GM21447 (cell line): ENCODE data around the gene LHPP.
"Not testable (repeated sequence)": the region's sequence is repeated elsewhere in the genome, so short reads cannot be mapped to it uniquely, and the experiment has no call there.

Experiments
- ATAC-seq: cut with Tn5 transposase; IDR thresholded peaks from one replicate; pipeline ENCODE4 v1.9.1; 2021; ENCODE audit not compliant: unreplicated experiment

Gene LHPP

DNA sequence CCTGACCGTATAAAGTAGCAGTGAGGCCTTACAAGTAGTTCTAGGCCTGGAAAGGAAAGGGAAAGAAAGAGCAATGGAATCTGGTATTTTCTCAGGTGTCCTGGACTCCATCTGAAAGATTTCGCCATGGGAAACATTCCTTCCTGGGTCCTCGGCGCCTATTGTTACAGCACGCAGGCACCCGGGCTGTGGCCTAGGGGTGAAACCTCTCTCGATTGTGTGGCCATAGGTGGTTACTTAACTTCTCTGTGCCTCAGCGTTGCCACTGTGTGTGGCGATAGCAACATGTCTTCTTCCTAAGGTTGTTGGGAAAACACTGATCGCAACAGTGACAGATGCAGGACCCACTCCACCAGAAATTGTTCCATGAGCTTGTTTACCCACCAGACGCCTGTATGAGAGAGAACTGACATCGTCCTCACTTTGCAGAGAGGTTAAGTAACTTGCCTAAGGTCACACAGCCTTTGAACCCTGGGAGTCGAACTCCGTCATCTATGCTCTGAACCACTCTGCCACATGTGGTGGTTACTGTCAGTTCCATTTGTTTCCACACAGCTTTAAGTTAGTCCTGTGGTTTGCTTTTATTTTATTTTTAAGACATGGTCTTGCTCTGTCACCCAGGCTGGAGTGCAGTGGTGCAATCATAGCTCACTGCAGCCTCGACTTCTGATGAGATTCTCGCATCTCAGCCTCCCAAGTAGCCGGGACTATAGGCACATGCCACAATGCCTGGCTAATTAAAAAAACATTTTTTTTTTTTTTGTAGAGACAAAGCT, 73.4 kb downstream of the LHPP start:
- ATAC-seq: no peak

DNA sequence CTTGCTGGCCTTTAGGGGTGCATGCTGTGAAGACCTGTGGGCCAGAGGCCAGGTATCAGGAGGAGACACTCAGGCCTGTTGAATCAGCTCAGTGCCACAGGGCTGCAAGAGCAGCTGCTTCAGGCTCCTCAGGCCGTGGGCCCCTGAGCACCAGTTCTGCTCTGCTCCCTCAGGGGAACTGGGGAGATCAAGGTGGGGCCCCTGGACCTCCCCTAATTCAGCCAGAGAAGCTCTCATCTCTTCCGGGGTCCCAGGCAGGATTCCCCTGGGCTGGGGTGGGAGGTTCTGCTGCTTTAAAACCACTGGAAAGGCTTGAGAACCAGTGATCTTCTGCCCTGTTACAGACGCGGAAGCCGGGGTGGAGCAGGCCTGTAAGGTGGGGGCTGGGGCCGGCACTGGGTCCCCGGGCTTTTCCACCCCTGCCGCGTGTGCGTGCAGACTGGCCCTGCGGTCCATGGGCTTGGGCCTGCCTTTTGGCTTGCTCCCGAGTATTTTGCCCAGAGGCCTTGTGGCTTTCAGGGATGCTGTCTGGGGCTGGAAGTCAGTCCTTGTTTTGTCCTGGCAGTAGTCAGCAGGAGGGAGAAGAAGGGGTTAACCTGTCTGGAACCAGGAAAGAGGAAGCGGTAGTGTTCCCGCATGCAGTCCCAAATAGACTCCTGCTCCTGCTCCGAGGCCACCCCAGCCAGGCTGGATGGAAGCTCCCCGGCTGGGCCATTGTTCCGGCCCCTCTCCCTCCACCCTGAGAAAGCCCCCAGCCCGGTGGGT, 74.3 kb downstream of the LHPP start:
- ATAC-seq: no peak

DNA sequence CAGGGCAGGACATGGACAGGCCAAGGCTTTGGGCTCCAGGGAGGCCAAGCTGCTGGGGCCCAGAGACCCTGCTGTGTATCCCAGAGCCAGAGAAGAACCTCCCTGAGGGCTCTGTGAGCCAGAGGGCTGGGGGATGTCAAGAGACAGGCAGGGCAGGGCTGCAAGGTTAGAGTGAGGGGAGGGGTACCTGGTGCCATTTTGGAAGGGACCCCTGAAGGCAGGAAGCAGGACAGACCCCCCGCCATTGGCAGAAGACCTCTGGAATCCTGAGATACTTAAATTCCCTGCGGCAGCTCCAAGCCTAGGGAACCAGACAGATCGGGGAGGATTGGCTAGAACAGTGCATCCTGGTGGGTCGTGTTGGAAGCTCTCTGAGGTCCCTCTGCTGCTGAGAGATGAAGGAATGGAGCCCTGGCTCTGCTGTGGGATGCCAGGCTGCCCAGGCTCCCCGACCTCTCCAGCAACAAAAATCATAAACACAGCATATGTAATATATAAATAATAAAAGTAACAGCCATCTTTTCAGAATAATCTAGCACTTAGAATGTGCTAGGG, 75.0 kb downstream of the LHPP start:
- no peak for ATAC-seq

DNA sequence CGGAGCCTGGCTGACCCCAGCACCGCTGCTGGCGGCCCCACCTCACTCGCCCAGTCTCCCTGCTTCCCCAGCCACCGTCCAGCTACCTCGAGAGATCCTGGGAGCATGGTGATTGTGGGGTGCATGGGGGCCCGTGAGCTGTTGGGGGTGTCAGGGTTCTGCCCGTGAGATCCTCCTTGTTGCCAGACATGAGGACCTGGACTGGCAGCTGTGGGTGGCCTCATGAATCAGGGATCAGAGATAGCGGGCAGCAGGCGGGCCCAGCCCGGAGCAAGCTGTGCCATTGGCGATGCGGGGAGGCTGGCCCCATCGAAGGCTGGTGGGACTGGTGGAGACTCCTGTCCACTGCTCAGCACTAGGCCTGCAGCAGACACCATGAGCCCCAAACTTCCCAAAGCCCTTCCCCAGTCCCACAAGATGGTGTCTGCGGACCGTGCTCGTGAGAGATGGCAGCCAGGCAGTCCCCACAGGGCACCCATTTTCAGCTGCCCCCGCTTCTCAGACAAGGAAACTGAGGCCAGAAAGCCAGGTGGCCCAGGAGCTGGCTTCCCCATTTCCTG, 75.6 kb downstream of the LHPP start:
- no peak for ATAC-seq

DNA sequence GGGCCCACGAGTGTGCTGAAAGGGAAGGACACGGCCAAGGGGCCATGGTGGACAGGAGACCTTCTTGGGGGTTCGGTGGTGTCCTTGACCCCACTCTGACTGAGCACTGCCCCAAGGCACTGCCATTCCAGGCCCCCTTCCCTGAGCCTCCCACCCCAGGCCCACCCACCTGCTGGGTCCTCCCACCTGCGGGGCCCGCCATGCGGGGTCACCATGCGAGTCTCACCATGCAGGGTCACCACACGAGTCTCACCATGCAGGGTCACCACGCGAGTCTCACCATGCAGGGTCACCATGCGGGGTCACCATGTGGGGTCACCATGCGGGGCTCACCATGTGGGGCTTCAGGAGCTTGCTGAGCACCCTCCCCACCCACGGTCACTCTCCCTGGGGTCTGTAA, 76.3 kb downstream of the LHPP start:
- no peak for ATAC-seq

DNA sequence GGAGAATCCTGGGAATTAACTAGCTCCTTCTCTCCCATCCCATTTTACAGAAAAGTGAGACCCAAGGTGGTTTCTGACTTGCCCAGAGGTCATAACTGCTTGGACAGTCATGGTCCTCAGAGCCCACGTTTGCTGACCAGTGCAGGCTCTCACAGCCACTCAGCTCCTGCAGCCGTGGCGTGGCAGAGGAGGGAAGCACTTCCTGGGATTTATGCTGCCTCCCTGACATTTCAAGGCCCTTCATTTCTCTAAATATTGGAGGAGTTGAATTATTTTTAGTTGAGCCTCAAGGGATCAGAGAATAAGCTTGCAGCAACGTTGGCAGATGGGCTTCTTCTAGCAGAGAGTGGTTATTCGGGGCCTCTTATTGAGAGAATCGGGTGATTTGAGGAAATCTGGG, 77.1 kb downstream of the LHPP start:
- no peak for ATAC-seq

DNA sequence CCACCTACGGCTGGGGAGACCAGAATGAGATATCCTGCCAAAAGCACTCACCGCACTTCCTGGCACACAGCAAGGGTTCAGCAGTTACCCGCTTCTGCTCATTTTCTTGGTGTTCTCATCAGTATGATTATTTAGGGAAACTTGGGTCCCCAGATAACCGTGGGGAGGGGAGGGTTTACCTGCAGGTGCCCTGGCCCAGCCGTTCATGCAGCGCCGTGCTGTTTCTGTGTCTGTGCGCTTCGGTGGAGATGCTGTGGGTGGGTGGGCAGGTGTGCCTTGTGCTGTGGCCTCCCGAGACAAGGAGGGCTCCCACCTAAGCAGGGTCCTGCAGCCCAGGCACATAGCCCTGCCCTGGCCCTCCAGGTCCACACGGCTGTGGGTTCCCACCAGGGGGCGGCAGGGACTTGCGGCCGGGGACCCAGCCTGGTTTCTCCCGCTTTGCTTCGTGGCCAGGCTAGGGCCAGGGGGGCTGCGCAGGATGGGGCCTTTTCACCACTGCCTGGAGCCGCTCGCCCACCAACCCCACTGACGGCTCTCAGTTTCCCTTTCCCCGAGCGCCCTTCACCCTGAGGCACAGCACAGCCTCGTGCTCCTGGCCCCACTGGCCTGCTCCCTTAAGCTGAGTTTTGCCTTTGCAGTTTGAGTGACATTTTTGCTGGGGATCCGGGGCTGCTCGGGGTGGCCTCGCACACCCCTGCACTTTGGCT, 78.5 kb downstream of the LHPP start:
- peak; percentile 54 for ATAC-seq

DNA sequence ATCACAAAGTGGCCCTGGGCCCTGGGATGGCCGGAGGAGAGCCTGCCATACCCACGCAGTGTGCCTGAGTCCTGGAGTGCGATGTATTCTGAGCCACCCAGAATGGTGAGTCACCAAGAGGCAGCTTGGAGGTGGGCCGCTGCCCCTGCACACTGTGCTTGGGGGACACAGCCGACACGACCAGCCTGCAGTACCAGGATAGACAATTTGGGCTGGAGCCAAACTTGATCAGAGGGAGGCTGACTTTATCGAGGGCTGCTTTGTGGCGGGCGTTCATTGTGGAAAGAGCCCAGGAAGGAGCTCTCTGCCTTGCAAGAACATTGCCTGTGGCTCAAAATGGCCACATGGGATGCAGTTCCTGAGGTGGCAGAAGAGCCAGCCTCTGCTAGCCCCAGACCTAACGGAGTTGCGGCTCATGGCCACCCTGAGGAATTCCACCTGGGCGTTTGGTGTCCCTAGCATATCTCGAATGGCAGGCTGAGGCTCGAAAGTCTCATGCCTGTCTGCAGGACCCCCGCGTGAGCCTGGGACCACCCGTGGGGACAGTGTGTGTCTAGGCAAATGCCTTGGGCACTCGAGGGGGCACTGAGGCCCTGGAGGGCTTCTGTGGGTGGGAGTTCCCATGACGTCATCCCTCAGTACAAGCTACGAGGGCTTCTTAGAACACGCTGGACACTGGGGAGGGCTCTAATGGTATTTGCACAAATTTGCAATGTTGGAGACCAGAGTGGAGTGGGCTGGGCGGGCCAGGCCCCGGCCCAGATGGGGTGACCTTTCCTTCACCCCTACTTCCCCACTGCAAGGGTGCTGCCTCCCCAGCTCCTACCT, 79.7 kb downstream of the LHPP start:
- no peak for ATAC-seq

DNA sequence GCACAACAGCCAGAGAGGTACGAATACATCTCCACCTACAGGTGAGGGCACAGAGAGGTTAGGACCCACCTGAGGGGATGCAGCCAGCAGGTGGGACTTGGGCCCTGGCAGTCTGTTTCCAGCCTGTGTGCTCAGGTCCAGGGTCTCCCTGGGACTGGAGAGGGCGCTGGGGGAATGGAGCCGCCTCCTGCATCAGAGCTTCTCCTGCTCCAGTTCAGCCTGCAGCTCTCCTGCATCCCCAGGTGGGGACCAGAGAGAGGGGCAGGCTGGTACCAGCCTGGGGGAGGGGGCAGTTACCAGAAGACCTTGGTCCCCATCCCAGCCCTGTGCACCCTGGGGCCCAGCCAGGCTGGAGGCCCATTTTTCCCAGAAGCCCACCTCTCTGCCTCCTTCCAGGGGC, 80.7 kb downstream of the LHPP start:
- no peak for ATAC-seq

DNA sequence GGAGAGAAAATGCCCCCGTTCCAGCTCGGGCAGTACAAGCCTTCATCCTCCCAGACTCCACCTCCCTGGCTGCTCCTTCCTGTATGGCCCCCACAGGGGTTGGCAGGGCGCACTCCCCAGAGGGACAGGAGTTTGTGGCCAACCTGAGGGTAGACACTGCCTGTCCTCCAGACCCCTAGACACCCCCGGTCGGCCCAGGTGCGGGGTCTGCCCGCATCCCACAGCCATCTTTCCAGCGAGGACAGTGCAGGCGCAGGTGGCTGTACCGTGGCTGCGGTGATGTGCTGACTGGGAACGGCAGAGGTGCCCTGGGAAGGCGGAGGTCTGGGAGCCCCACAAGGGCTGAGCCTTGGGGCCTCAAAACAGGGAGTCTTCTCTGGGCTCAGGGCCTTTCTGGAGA, 81.5 kb downstream of the LHPP start:
- no peak for ATAC-seq

DNA sequence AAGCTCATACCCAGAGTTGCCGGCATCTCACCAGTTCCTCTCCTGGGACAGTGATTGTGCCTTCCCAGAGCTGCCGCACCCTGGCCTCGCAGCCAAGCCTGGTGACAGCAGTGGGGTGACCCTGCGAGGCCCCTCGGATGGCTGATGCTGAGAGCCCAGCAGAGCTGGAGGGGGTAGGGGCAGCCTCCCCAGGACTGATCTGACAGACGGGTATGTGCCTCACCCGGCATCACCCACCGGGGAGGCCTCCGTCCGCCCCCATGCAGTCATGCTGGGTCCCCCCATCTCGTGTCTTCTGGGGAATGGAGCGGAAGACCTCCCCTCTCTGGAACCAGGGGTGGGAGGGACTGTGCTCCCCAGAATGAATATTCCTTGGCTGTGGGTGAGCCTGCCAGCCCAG, 82.3 kb downstream of the LHPP start:
- no peak for ATAC-seq

DNA sequence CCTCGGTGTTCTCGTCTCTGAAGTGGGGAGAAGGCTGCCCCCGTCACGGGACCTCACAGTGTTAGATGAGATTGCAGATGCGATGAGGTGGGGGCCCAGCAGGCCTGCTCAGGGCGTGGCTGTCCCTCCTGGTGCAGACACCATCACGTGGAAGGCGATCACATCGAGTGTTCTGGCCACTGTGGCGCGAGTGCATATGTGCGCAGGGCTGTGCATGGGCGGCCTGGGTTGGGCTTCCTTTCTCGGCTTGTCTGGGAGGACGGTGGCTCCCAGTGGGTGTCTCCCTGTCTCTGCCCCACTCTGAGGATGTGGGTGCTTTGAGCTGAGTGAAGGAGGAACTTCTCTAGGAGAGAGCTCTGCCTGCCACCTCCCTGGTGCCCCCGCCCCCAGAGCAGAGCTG, 83.1 kb downstream of the LHPP start:
- no peak for ATAC-seq

DNA sequence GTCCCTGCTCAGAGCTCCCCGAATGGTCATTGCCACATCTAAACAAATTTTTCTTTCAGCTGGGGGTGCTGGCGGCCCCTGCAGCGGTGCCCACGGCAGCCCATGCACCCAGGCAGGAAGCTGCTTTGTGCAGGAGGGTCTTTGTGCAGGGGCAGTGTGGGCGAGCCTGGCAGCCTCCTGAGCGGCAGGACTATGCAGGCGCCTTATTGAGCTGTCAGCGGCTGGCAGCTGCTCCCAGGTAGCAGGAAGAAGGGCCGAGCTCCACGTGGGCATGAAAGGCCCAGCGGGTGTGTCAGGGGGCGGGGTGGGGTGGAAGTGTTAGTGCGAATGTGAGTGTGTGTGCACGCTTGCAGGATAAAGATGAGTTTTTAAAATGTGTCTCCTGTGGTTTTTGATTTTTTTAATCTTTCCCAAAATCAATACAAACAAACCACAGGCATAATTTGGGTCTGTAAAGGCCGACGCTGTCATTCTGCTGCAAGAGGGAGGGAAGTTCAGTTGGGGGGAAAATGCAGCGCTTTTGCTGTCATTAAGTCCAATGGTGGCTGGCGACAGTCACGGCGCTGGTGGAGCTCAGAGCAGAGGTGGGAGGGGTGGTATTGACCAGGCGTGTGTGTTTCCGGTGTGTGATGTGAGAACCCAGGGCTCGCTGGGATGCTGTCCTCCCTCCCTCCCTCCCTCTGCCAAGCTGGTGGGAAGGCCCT, 83.9 kb downstream of the LHPP start:
- ATAC-seq: no peak

DNA sequence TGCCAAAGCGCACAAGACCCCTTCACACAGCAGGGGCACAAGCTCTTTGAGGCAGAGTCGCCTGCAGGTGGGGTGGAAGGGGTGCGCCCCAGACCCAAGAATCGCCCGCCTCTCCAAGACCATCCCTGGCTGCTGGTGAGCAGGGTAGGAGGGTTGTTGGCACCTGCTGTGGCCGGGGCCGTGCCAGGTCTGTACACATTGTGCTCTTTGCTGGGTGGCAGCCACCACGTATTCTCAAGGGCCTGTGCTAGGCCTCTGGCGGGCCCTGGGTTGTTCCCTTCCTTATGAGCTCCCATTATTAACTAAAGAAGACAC, 84.4 kb downstream of the LHPP start:
- ATAC-seq: no peak

DNA sequence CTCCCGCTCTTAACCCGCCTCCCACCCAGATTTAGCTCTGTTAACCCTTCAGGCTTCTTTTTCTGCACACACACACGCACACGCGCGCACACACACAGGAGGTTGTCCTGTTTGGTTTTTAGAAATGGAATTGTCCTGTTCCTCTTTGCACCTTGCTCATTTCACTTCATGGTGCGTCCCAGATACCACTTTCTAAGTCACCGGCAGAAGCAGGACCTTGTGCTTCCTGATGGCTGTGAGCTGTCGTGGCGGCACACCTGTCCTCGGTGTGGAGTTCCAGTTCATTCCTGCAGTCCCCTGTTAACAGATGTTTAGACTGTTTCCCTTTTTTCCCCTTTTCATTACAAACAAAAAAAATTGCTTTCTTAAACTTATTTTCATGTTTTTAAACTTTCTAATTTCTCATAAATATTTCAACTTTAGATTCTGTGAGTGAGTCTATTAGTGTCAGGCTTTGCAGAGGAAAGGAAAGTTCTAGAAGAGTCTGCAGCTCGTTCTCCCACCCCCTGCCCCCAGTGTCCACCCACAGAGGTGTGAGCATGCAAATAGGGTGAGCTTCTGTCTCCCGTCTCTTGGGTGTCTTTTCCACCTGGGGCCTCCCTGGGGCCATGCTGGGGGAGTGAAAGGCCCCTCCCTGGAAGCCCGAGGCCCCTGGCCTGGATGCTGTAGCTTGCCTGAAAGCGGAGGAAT, 85.5 kb downstream of the LHPP start:
- ATAC-seq: no peak

DNA sequence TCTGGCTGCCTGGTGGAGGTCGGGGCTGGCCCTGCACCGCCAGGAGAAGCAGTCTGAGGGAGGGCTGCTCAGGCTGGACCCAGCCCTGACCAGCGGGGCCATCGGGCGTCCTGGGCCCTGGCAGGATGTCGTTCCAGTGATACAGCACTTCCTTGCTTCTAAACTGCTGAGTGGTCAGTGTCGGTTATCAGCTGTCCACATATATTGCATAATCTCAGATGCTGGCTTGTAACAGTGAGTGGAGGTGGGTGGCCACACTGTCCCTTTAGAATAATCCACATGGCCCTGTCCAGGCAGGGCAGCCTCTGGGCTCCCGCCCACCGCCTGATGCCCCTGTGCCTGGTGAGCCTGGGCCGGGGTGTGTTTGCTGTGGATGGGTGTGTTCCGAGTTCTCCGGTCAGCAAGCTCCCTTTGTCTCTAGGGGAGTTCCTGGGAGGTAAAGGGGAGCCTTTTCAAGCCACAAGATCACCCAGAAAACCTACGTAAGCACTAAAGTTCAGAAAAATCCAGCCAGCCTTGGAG, 86.1 kb downstream of the LHPP start:
- ATAC-seq: no peak

DNA sequence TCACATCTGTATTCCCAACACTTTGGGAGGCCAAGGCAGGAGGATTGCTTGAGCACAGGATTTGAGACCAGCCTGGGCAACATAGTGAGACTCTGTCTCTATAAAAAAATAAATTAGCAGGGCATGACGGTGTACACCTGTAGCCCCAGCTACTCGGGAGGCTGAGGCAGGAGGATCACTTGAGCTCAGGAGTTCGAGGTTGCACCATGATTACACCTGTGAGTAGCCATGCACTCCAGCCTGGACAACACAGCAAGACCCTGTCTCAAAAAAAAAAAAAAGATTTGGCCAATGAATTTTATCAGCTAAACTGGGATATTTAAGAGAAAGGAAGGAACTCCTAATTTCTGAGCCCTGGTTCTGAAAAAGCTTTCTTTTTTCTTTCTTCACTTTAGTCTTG, 87.5 kb downstream of the LHPP start:
- not testable (repeated sequence) for ATAC-seq

DNA sequence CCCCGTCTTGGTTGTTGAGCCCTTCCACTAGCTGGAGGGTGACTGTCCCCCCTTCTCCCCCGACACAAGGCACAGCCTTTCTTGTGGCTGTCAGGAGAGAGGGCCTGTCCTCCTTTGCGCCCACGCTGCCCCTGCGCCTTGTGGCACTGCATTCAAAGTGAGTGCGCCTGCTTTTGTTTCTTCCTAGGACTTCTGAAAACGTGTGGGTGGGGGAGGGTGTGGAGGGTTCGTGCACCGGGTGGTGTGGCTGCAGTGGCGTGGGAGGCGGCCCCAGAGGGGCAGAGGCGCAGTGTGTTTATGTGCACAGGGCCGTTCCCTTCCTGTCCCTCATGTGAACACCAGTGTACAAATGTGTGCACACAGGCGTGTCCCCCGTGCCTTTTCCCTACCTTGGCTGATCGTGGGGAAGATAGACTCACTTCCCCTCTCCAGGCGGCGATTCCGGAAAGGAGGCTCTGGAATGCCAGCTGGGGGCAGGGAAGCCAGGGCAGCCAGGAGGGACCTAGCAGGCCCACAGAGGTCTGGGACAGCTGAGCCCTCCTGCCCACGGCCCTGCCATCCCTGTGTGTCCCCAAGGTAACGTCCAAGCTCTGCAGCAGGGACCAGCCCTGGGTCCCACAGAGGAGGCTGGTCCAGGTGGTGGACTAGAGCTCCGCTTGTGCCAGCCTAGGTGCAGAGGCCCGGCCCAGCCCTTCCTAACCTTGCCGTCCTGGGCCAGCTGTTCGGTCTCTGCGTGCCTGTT, 88.8 kb downstream of the LHPP start:
- no peak for ATAC-seq

DNA sequence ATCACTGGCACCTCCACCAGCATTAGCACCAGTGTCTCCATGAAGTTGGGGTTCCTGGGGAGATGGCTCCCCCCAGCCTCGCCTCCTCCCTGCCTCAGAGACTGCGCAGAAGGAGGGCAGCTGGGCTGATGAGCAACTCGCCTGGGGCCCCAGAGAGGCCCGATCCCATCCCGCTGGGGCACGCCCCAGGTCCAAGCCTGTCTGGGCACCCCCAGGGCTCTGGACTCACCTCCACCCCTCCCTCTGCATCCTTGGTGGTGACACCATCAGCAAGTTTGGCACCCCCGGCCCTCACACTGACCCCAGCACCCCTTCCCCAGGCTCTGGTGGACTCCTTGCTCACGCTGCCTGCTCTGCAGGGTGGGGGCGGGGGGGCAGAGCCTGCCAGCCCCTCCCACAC, 89.5 kb downstream of the LHPP start:
- no peak for ATAC-seq
